WTC11 (cell line): Measurements from ENCODE around the gene KLF13.

ENCODE experiments used
- CTCF ChIP-seq: fragments of 200-600 bp; IDR thresholded peaks from 2 replicates; pipeline ENCODE4 v1.8.0; 2022; ENCODE audit warnings: antibody characterized with exemption
- JUN ChIP-seq: sonication (generic); formaldehyde crosslinking; IDR thresholded peaks from 2 replicates; pipeline ENCODE4 v1.8.0; 2023; ENCODE audit warnings: mild to moderate bottlenecking, missing genetic modification reagents
- MAX ChIP-seq: sonication (generic); formaldehyde crosslinking; IDR thresholded peaks from 2 replicates; pipeline ENCODE4 v1.8.0; 2022; ENCODE audit warnings: mild to moderate bottlenecking, missing genetic modification reagents
- ZNF396 ChIP-seq: fragments of 250-450 bp; sonication (Bioruptor Pico); IDR thresholded peaks from 2 replicates; pipeline ENCODE4 v1.8.0; 2021; ENCODE audit warnings: mild to moderate bottlenecking, moderate library complexity, borderline replicate concordance

GRCh38 chr15:31359702-31360111 is 33.1 kb downstream of the KLF13 start:
- no peak for TF ChIP-seq ZNF396
- no peak for TF ChIP-seq MAX (CRISPR knock-in tag)
- TF ChIP-seq CTCF = no peak
- no peak for TF ChIP-seq JUN (CRISPR knock-in tag)
